ENCODE data around the gene NR2F2. TPM values are rescaled to one million over a fixed set of nuclear protein-coding genes. Genes with fewer than 3 reads are reported as not detected.

The NR2F2 gene
- total and polyA plus RNA-seq, 7 donors: 12.6 to 47.9 (median 24.0) TPM

DNA sequence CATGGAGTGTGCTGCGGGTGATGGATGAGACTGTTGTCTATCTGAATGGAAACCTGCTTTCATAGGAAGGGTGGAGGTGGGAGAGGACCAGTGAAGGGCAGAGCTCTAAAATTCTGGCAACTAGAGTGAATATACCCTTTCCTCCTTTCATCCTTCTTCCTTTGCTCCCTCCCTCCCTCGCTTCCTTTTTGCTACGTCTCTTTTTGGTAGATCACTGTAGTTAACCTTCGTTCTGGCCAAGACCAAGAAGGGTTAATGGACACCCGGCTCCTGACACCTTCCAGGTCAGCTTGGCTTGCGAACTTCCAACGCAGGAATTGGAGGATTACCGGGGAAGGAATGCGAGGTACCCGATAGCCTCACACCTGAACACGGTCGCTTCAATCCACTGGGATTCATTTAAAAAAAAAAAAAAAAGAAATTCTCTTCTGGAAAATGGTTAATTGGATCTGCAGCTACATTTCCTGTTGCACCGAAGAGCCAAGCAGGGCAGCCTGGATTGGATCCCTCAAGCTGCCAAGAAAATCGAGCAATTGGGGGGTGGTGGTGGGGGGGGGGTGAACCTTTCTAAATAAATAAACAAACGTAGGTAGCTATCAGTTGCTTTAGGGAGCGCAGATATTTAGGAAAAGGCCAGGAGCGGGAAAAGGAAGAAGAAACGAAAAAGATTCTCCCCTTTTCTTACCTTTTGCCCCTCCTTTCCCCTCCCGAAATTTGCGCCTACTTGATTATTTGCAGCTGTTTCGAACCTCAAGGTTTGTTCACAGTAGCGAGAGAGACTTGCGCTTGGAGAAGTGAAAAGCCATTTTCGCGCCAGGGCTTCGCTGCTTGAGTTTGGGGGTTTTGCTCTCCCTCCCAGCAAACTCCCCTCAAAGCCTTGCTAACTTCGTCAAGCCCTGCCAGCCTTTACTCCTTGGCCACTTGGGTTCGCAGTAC lies 9.5 kb upstream of the NR2F2 start:
- Histone ChIP-seq H3K4me3 (peak overlapping the region; percentile 42 to 56 (median 52)), H3K4me1 (peaks cover 0 to 75% (median 46%) of the 10 kb centered on the region in 4 donors), H3K36me3 (no peaks in the 10 kb centered on the region), H3K27me3 (no peaks in the 10 kb centered on the region), H3K27ac (peak overlapping the region; percentile 91 to 97 (median 94)), H3K9me3 (no peaks in the 10 kb centered on the region)
- DNase-seq: no peak
- 18 to 28% methylated on average over 28 of the region's 28 CpGs for WGBS, 2 donors
- TF ChIP-seq POLR2AphosphoS5 (IDR thresholded peaks at IDR 0.05) (peak in 3 of 4 donors; percentile 20 to 63 (median 58)), EP300 (IDR thresholded peaks at IDR 0.05) (no peak), POLR2A (IDR thresholded peaks at IDR 0.05) (no peak)
- TF ChIP-seq, protein P1, sequence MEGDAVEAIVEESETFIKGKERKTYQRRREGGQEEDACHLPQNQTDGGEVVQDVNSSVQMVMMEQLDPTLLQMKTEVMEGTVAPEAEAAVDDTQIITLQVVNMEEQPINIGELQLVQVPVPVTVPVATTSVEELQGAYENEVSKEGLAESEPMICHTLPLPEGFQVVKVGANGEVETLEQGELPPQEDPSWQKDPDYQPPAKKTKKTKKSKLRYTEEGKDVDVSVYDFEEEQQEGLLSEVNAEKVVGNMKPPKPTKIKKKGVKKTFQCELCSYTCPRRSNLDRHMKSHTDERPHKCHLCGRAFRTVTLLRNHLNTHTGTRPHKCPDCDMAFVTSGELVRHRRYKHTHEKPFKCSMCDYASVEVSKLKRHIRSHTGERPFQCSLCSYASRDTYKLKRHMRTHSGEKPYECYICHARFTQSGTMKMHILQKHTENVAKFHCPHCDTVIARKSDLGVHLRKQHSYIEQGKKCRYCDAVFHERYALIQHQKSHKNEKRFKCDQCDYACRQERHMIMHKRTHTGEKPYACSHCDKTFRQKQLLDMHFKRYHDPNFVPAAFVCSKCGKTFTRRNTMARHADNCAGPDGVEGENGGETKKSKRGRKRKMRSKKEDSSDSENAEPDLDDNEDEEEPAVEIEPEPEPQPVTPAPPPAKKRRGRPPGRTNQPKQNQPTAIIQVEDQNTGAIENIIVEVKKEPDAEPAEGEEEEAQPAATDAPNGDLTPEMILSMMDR (IDR thresholded peaks at IDR 0.05): no peak
- intact Hi-C loops (cut with DNase I): loop anchor here (5.0 to 10.0 kb wide), 5 partner anchors 59 to 1694 kb away; no protein-coding TSS in a partner anchor

DNA sequence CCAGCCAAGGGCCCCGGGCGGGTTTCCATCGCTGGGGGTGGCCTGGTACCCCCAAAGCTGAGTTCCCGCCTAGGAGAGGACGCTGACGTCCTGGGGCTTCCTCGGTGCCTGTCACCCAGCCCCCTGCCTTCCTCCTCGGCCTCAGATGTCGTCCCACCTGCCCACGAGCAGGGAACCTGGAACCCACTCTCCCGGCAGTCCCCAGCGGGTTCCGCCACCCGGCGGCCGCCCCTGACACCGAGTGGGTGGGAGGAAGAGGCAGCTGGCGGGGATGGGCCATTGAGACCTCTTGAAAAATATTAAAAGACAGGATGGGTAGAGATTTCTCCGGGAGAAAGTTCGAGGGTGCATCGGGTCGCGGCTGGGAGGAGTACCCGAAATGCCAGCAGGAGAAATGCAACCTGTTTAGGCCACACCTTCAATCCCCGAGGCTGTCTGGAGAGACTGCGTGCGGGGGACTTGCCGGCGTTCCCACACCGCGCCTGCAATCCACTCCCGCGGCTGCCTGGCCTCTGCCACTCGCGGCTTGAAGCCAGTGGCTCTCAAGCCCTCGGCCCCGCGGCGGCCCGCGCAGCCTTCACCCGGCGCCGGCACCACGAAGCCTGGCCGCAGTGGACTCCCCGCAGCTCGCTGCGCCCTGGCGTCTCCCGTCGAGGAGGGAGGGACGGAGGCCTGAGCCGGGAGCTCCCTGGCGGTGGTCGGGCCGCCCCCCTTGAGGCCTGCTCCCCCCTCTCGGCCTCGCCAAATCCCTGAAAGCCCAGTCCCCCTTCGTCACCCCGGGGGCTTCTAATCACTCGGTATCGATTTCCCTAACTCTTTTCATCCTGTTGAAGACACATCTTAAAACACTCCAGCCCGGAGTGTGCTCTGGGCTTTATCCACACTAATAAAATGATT lies 8.6 kb upstream of the NR2F2 start:
- Histone ChIP-seq H3K4me3 (peak overlapping the region; percentile 42 to 56 (median 52)), H3K4me1 (peaks cover 0 to 71% (median 44%) of the 10 kb centered on the region in 4 donors)
- intact Hi-C loops (cut with DNase I): loop anchor here (5.0 to 10.0 kb wide), 5 partner anchors 60 to 1693 kb away; no protein-coding TSS in a partner anchor

DNA sequence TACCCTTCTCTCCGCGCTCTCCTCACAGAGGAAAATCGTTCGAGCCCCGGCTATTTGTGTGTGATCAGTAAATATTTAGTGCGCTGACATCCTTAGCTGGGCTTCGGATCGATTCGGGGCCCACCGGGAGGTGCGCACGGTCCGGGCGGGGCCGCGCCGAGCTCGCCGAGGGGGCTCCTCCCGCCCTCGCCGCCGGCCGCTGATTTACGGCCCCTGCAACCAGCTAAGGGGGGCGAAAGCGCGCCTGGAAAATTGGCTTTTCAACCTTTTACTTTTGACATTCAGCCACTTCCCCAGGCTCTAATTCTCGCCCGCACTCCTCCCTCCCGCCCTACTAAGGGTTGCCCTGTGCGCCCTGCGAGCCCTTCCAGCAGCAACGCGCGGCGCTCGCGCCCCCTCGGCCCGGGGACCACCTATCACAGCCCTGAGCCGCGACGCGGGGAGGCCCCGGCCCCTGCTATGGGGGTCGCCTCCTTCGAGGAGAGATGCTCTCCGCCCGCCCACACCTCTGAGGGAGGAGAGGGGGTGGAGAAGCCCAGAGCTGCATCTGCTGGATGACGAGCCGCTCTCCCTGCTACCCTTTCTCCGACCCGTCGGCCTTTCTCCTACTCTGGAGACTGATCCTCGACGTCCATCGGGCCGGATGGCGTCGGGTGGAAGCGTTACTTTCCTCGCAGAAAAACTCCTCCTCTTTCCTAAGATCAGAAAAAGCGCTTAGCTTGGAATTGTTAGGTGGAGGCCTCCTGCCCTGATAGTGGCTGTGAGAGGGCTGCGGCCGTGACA lies 7.8 kb upstream of the NR2F2 start:
- intact Hi-C loops (cut with DNase I): loop anchor here (5.0 to 10.0 kb wide), 5 partner anchors 60 to 1692 kb away; no protein-coding TSS in a partner anchor
- whole genome bisulfite sequencing, 2 donors: 7 to 16% methylated on average over 66 of the region's 66 CpGs
- Histone ChIP-seq H3K9me3 (no peaks in the 10 kb centered on the region), H3K4me1 (peaks cover 0 to 66% (median 41%) of the 10 kb centered on the region in 4 donors), H3K36me3 (no peaks in the 10 kb centered on the region), H3K4me3 (peak overlapping the region; percentile 42 to 56 (median 52)), H3K27me3 (no peaks in the 10 kb centered on the region), H3K27ac (peak overlapping the region; percentile 91 to 97 (median 94))
- DNase-seq: peak; percentile 80
- no peak for TF ChIP-seq POLR2A (IDR thresholded peaks at IDR 0.05)
- peak in 2 of 4 donors; percentile 2 to 47 for TF ChIP-seq POLR2AphosphoS5 (IDR thresholded peaks at IDR 0.05)

More for the DNA sequence above, 8.6 kb upstream of the NR2F2 start:
- no peaks in the 10 kb centered on the region for H3K36me3 ChIP-seq
- H3K27me3 ChIP-seq: no peaks in the 10 kb centered on the region
- DNase-seq: peak; percentile 72
- TF ChIP-seq, protein P1 (IDR thresholded peaks at IDR 0.05): peak in 1 of 4 experiments; percentile 19
- TF ChIP-seq POLR2AphosphoS5 (IDR thresholded peaks at IDR 0.05): peak in 1 of 4 donors; percentile 14
- no peak for TF ChIP-seq EP300 (IDR thresholded peaks at IDR 0.05)
- TF ChIP-seq POLR2A (IDR thresholded peaks at IDR 0.05): no peak
- H3K9me3 ChIP-seq: no peaks in the 10 kb centered on the region
- peak overlapping the region; percentile 91 to 97 (median 94) for H3K27ac ChIP-seq
- WGBS, 2 donors: 3 to 5% methylated on average over 64 of the region's 64 CpGs

DNA sequence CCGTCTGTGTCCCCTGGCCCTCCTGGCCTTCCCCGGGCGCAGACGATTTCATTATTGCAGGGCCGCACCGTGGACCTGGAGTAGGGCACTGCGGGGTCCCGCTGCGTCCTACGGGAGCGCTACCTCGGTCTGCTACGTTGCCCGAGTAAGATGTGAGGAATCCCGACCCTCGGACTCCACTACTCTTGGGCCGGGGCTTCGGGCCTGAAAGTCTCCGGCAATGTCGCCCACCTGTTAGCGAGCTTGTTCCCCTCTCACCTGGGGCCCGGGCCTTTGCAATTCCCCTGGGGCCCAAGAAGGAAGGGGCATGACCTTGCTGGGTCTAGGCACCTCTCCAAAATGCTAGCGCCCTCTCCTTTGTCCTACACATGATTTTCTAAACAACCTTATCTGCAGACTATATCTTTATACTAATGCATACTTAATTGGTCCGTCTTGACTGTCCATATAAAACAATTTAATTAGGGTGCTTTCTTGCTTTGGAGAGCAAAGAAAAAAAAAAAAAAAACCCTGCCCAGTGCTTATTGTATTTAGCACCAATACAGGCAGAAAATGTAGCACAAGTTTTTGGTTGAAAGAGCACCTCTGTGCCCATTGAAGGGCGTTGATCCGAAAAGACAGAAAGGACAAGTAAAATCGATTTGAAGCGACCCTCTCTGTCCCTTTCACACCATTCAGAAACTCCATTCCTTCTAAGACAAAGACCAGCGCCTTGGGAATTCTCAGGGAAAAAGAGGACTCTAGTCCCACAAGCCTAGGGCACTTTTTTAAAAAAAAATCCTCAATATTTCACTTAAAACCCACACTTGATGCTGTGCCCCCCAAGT lies 7.0 kb upstream of the NR2F2 start:
- TF ChIP-seq POLR2AphosphoS5 (IDR thresholded peaks at IDR 0.05): no peak
- no peak for TF ChIP-seq POLR2A (IDR thresholded peaks at IDR 0.05)
- intact Hi-C loops (cut with DNase I): loop anchor here (5.0 to 10.0 kb wide), 5 partner anchors 61 to 1691 kb away; no protein-coding TSS in a partner anchor
- H3K4me1 ChIP-seq: peaks cover 0 to 66% (median 42%) of the 10 kb centered on the region in 4 donors
- WGBS, 2 donors: 43 to 80% methylated on average over 29 of the region's 29 CpGs
- no peaks in the 10 kb centered on the region for H3K27me3 ChIP-seq
- peak overlapping the region in 3 of 4 donors; percentile 49 to 56 (median 56) for H3K4me3 ChIP-seq
- no peaks in the 10 kb centered on the region for H3K9me3 ChIP-seq
- H3K27ac ChIP-seq: peak overlapping the region; percentile 91 to 97 (median 94)
- no peaks in the 10 kb centered on the region for H3K36me3 ChIP-seq
- no peak for DNase-seq
